NCI-H2196 (cell line): ENCODE measurements around the gene EXOC6B.
"Not testable (repeated sequence)": the region's sequence is repeated elsewhere in the genome, so short reads cannot be mapped to it uniquely, and the experiment has no call there.

Experiments used
- DNase-seq: peaks from one replicate; lab custom pipeline; 2025; ENCODE audit not compliant: unreplicated experiment; lab: John Stamatoyannopoulos, UW

EXOC6B gene

GRCh38 chr2:72484622-72485021, 341.2 kb downstream of the EXOC6B start:
- DNase-seq: not testable (repeated sequence)

DNA sequence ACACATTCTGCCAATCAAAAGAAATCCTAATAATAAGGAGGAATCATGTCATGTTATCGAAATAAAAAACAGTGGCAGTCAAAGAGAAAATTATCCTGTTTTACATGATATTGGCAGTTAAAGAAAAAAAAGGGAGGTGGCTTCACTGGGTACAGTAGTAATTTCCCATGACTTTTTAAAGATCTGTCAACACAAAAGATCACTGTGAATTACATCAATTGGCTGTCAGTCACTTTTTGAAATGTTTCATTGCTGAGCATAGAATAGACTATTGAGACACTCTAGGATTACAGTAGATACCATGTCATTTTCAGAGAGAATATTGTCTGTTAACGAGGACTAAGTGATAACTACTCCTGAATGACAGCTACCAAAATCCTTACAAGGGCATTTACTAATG, 342.5 kb downstream of the EXOC6B start:
- no peak for DNase-seq

- DNase-seq: no peak
These were observed 350.6 kb downstream of the EXOC6B start for GRCh38 chr2:72475246-72475645.

GRCh38 chr2:72457801-72458516, 367.9 kb downstream of the EXOC6B start:
- DNase-seq: no peak

DNA sequence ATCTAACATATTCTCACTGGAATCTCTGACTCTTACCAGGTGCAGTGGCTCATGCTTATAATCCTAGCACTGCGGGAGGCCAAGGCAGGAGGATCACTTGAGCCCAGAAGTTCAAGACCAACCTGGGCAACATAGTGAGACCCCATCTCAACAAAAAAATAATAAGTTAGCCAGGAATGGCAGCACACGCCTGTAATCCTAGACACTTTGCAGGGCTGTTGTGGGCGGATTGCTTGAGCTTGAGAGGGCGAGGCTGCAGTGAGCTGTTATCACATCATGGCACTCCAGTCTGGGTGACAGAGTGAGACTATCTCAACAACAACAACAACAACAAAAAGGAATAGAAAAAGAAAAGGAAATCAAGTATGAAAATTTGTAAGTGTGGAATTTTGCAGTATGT, 371.6 kb downstream of the EXOC6B start:
- no peak for DNase-seq

- DNase-seq: no peak
These were observed 383.6 kb downstream of the EXOC6B start for GRCh38 chr2:72442270-72442669.

DNA sequence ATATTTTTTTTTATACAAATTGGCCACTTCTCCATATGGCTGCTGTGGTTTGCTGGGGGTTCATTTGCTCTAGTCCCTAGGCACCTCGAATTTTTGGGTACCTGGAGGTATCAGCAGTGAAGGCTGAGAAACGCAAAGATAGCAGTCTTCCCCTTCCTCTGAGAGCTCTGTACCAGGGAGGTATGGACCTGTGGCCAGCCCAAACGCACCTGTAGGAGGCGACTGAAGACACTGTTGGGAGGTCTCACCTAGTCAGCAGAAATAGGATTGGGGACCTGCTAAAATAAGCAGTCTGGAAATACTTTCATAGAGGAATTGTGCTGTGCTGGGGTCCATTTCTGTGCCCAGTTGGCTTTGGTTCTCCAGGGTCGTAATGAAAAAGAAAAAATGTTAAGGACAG, 385.9 kb downstream of the EXOC6B start:
- no peak for DNase-seq

- DNase-seq: no peak
These were observed 387.5 kb downstream of the EXOC6B start for GRCh38 chr2:72438364-72438763.

- no peak for DNase-seq
These were observed 394.1 kb downstream of the EXOC6B start for GRCh38 chr2:72431737-72432136.

GRCh38 chr2:72427022-72427861, 398.6 kb downstream of the EXOC6B start:
- DNase-seq: no peak

- DNase-seq: no peak
These were observed 399.8 kb downstream of the EXOC6B start for GRCh38 chr2:72425996-72426395.

- no peak for DNase-seq
These were observed 402.1 kb downstream of the EXOC6B start for GRCh38 chr2:72423756-72424155.

DNA sequence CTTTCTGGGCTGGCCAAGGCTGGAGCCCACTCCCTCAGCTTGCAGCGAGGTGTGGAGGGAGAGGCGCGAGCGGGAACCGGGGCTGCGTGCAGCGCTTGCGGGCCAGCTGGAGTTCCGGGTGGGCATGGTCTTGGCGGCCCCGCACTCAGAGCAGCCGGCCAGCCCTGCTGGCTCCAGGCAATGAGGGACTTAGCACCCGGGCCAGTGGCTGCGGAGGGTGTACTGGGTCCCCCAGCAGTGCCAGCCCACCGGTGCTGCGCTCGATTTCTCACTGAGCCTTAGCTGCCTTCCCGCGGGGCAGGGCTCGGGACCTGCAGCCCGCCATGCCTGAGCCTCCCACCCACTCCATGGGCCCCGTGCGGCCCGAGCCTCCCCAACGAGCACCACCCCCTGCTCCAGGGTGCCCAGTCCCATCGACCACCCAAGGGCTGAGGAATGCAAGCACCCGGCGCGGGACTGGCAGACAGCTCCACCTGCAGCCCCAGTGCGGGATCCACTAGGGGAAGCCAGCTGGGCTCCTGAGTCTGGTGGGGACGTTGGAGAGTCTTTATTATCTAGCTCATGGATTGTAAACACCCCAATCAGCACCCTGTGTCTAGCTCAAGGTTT, 404.0 kb downstream of the EXOC6B start:
- DNase-seq: not testable (repeated sequence)

DNA sequence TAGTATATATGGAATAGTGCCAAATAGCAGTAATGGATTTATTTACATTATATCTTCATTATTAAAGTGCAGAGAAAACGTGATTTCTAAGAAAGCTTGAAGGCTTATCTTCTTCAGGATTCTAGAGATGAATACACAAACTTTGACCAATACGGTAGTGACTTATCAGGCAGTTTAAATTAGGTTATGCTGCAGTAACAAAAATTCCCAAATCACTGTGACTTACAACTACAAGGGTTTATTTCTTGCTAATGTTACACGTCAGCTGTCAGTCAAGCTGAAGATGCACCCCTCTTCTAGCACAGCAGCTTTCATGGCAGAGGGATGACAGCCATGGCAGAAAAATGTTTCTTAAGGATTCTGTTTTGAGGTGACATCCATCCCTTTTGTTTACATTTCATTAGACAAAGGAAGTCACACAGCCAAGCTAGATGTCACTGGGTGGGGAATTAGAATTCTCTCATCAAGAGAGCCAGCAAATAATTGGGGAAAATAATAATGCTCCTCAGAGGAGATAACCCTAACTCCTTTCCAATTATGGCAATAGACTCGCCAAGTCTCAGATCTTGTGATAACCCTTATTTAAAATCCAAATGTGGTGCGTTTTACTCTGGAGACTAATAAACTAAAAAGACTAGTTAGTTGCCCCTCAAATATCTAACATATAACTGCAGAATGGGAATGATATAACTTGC, 409.9 kb downstream of the EXOC6B start:
- no peak for DNase-seq

DNA sequence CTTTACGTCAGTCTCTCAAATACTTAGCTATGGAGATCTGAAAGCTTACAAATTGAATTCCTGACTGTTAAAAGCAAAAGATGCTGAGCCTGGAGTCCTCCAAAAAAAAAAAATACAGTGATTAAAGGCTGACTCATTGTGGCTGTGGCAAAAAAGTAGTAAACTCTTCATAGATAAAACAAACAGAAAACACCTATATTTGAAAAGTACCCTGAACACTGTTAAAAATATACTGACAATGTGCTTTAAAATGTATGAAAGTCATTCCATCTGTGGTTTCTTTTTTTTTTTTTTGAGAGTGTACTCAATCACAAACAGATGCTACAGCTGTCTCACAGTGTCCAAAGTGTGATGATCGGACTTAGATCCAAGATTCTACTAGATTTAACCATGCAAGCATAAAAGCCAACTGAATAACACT, 410.6 kb downstream of the EXOC6B start:
- no peak for DNase-seq

DNA sequence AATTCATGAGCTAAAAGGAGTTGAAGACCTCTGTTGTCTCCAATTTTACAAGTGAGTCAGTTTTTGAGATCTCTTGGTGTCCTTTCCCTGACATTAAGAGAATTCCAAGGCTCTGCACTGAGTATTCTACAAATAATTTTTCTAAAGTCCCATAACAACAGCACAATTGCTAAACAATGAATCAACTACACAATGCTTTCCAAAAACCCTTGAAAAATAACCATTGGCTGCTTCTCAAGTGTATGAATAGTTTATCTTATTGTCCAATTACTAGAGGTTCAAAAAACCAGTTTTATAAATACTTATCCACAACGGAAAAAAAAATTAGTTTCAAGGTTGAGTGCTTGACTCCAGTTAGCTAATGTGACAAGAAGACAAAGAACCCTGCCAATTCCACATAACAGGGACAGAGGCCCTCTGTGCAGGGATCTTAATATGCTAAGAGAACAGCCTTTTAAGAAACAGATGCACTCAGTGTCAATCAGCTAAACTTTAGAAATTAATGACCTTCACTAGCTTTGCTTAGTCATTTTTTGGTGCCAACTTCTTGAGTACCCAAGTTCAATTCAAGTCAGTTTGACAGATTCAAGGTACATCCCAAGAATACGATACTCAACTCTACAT, 411.6 kb downstream of the EXOC6B start:
- DNase-seq: no peak

DNA sequence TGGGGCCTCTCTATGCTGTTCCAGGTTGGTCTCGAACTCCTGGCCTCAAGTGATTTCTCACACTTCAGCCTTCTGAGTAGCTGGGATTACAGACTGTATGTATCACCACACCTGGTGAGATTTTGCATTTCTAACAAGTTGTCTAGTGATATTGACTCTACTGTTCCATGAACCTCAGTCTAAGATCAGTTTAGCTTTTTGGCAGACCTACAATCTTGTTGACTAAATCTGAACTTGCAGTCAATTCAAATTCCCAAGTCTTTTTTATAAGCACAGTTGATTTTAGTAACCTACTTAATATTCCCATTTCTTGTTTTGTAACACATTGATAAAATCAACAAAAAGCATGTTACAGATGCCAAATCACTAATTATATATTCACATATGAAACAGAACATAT, 412.1 kb downstream of the EXOC6B start:
- no peak for DNase-seq

DNA sequence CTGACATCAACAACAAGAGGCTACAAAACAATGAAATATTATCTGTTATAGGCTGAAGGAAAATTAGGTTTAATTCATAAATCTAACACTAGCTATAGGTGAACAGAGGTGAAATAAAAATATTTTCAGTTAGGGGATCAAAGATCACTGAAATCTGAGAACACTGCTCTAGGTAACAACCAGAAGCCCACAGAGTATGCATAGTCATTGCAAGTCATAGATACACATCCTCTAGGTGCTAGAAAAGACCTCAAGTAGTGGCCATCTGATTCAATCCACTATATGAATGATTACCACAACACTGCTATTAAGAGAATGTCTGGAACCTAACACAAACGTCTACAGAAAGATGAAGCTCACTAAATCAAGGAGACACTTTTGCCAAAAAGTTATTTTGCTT, 413.6 kb downstream of the EXOC6B start:
- no peak for DNase-seq

DNA sequence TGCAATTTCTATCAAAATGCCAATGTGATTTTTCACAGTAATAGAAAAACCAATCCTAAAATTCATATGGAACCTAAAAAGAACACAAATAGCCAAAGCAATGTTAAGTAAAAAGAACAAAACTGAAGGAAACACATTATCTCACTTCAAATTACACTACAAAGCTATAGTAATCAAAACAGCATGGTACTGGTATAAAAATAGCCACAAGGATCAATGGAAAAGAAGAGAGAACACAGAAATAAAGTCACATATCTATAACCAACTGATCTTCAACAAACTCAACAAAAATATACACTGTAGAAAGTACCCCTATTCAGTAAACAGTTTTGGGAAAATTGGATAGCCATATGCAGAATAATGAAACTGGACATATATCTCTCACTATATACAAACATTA, 426.0 kb downstream of the EXOC6B start:
- DNase-seq: no peak

- no peak for DNase-seq
These were observed 430.7 kb downstream of the EXOC6B start for GRCh38 chr2:72395096-72395495.

DNA sequence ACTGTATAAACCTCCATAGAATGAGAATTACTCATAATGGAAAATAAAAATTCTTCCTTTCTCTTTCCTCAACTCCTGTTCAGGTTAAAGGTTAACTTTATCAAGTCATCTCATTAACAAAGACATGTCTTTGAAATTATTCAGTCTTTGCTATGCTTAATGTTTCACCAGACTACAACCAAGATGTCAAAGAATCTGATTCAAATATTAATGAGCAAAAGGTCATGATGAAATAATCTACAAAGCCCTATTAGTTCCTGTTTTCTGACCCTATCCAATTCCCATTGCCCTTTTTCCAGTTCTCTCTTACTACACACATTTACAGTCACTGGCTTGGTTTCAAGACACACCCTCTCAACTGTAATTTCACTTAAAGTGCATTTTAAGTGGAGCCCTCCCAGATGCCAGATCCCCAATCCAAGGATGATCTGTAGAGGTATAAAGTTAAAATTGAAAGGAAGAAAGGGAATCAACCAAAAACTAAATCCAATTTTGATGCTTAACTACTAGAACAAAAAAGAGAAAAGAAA, 431.2 kb downstream of the EXOC6B start:
- no peak for DNase-seq
